ENCODE results near the gene PXT1. TPM values are rescaled to one million over a fixed set of nuclear protein-coding genes. Genes with fewer than 3 reads are reported as not detected.
"Not testable (repeated sequence)": the region's sequence is repeated elsewhere in the genome, so short reads cannot be mapped to it uniquely, and the experiment has no call there.

The PXT1 gene
- 0.08 TPM for polyA plus RNA-seq (ENCODE audit: insufficient read length)

GRCh38 chr6:36442671-36443470 lies at the start of gene PXT1, which contains the start of gene KCTD20:
Gene PXT1 (minus strand): TSS chr6:36442854. CDS start chr6:36426082, 16,772 bp downstream.
Gene KCTD20 (plus strand): TSS chr6:36443000. CDS start chr6:36470098, 27,098 bp downstream.
- no peak for DNase-seq (ENCODE audit: low read depth)

GRCh38 chr6:36492092-36492491 lies 49.4 kb upstream of the PXT1 start:
- no peak for DNase-seq (ENCODE audit: low read depth)

GRCh38 chr6:36491378-36491965 lies 48.8 kb upstream of the PXT1 start:
- DNase-seq (ENCODE audit: low read depth): no peak

GRCh38 chr6:36489426-36489825 lies 46.8 kb upstream of the PXT1 start:
- no peak for DNase-seq (ENCODE audit: low read depth)

DNA sequence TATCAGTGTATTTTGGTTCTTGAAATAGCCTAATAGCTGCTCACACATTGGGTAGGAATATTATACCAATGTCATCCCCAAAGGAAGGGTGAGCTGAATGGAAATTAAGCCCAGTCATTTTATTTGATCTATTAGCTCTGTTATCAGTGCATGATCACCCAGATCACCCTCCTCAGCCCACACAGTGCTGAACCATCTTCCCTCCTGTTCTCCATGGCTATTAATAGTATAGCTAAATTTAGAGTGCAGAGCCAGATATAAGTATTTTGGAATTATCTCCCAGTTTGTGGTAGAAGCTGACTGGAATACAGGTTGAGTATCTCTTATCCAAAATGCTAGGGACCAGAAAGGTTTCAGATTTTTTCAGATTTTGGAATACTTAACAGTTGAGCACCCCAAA lies 45.6 kb upstream of the PXT1 start:
- DNase-seq (ENCODE audit: low read depth): no peak

DNA sequence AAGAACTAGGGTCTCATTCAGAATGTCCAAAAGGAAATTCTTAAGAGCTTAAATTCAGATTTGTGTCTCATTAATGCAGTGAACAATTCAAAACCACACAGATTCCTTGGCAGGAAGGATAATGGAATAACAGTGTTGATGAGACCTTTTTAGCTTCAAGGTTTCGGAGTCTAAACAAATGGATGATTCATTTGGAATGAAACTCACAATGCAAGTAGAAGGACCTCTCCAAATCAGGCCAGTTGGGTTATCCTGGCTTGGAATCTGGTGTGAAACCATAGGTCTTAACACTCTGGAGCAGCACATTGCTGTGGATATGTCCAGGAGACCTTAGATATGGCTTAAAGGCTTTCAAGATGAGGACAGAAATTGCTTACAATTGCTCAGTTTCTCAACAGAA lies 45.0 kb upstream of the PXT1 start:
- no peak for DNase-seq (ENCODE audit: low read depth)

GRCh38 chr6:36484736-36485135 lies 42.1 kb upstream of the PXT1 start:
- DNase-seq (ENCODE audit: low read depth): no peak

GRCh38 chr6:36483326-36483725 lies 40.7 kb upstream of the PXT1 start:
- DNase-seq (ENCODE audit: low read depth): not testable (repeated sequence)

- no peak for DNase-seq (ENCODE audit: low read depth)
Observed at GRCh38 chr6:36479256-36479655, 36.6 kb upstream of the PXT1 start.

DNA sequence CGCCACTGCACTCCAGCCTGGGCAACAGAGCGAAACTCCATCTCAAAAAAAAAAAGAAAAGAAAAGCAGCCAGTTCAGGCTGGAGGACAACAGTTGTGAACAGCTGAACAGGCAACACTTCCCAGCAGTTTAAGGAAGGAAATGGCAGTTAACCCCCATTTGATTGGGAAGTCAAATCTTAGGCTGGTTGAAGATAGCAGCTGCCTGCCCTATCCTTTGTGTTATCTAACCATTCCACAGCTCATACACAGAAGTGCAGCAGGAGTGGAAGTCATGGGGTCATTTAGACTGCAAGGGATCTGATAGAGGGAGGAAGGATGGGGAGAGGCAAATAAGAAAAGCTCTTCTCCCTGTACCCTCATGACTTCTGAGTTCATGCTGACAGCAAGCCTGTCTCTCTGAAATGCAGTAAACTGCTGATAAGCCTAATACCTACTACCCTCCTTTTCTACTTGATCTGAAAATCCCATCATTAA lies 35.4 kb upstream of the PXT1 start:
- no peak for DNase-seq (ENCODE audit: low read depth)

DNA sequence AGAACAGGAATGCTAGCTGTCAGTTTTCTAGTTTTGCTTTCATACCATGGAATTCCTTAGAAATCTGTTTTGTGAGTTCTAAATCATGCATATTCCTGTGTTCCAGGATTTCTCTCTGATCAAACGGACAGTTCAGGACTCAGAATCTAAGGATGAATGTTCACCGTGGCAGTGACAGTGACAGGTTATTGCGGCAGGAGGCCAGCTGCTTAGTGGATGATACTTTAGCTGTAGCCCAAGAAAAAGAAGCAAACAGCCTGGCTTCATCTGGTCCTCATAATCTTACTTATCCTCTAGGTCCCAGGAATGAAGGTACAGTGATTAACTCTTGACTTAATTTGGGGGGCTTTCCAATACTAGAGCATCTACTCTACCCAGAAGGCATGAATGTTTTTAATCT lies 27.3 kb upstream of the PXT1 start:
- no peak for DNase-seq (ENCODE audit: low read depth)

GRCh38 chr6:36469148-36469661 lies 26.6 kb upstream of the PXT1 start:
- no peak for DNase-seq (ENCODE audit: low read depth)

GRCh38 chr6:36467625-36468024 lies 25.0 kb upstream of the PXT1 start:
- DNase-seq (ENCODE audit: low read depth): no peak

- no peak for DNase-seq (ENCODE audit: low read depth)
Observed at GRCh38 chr6:36464233-36464632, 21.6 kb upstream of the PXT1 start.

- DNase-seq (ENCODE audit: low read depth): no peak
Observed at GRCh38 chr6:36463676-36464075, 21.0 kb upstream of the PXT1 start.

- DNase-seq (ENCODE audit: low read depth): no peak
Observed at GRCh38 chr6:36461646-36462045, 19.0 kb upstream of the PXT1 start.

- DNase-seq (ENCODE audit: low read depth): no peak
Observed at GRCh38 chr6:36460916-36461315, 18.3 kb upstream of the PXT1 start.

- no peak for DNase-seq (ENCODE audit: low read depth)
Observed at GRCh38 chr6:36459501-36459900, 16.8 kb upstream of the PXT1 start.

DNA sequence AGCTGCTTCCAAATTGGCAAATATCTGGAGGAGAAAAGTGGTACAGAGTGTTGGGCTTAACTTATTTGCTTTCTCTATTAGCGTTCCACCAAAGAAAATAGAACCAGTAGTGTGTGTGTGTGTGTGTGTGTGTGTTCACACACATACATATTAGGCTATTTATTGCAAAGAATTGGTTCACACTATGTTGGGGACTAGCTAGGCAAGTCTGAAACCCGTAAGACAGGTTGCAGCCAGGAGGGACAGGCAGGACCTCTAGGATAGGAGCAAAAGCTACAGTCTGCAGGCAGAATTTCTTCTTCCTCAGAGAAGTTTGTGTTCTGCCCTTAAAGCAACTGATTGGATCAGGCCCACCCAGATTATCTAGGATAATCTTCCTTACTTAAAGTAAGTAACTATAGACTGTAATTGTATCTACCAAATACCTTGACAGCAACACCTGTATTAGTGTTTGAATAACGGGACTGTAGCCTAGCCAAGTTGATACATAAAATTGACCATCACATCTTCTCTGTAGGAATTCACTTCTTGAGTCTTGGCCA lies 12.9 kb upstream of the PXT1 start:
- no peak for DNase-seq (ENCODE audit: low read depth)

DNA sequence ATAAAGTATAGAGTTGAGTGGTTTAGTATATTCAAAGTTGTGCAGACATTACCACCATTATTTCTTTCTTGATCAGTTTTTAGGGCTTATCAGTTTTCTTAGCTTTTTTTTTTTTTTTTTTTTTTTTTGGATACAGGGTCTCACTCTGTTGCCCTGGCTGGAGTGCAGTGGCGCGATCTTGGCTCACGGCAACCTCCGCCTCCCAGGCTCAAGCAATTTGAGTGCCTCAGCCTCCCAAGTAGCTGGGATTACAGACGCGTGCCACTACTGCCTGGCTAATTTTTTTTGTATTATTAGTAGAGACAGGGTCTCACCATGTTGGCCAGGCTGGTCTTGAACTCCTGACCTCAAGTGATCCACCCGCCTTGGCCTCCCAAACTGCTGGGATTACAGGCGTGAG lies 10.2 kb upstream of the PXT1 start:
- DNase-seq (ENCODE audit: low read depth): not testable (repeated sequence)

DNA sequence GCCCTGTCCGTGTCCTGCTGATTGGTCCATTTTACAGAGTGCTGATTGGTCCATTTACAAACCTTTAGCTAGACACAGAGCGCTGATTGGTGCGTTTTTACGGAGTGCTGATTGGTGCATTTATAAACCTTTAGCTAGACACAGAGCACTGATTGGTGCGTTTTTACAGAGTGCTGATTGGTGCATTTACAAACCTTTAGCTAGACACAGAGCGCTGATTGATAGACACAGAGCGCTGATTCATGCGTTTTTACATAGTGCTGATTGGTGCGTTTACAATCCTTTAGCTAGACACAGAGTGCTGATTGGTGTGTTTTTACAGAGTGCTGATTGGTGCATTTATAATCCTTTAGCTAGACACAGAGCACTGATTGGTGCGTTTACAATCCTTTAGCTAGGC lies 6.5 kb upstream of the PXT1 start:
- DNase-seq (ENCODE audit: low read depth): not testable (repeated sequence)

DNA sequence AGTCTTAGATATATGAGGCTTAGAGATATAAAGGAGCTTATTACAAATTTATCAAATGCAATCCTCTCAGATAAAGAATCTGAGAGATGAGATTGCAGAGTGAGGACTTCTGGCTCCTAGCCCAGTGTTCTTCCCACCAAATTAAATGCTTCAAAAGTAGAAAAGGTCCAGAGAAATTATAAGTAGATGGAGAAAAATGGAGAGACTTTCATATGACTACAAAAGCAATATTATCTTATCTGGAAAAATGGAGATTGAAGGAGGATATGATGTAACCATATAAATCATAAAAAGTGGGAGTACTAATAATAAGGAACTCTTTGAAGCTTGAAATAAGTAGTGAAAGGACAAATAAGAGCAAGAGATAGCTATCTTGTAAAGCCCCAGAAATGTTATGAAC lies 3.0 kb upstream of the PXT1 start:
- DNase-seq (ENCODE audit: low read depth): no peak

DNA sequence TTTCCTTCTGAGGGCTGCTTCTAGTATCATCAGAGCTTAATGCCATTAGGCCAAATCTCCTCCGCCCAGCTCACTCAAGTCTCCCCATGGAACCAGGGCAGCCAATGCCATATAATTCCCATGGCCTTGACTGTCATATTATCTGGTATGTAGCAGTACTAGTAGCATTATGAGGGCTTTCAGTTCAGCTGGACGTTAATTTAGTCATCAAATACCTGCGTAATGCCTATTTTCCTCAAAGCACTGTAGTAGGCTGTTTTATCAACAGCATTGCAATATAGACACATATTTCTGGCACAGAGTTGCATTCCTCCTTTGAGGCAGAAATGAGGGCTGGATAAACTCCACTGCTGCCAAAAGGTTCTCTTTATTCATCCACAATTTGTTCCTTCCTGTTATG lies 1.8 kb upstream of the PXT1 start:
- DNase-seq (ENCODE audit: low read depth): no peak

Measured in forelimb muscle (tissue), 1 donor.